GM23248 (cell line): ENCODE data around the gene LUZP1.

Experiments used
- EZH2 ChIP-seq: fragments of 200-600 bp; sonication (generic); IDR thresholded peaks from 2 replicates; pipeline ENCODE4 v1.6.1; 2018; ENCODE audit warnings: antibody characterized with exemption, mild to moderate bottlenecking; ENCODE audit not compliant: insufficient read depth, poor library complexity, severe bottlenecking
- EZH2phosphoT487 ChIP-seq: fragments of 200-600 bp; sonication (generic); IDR thresholded peaks from 2 replicates; pipeline ENCODE4 v1.6.1; 2018; ENCODE audit warnings: antibody characterized with exemption, moderate library complexity, mild to moderate bottlenecking, low read depth; ENCODE audit not compliant: insufficient read depth

- TF ChIP-seq EZH2, result no peak
- no peak for TF ChIP-seq EZH2phosphoT487
Observed at GRCh38 chr1:23122796-23123195, 45.9 kb downstream of the LUZP1 start.
